Measurements from ENCODE around the gene VPS26A.

The VPS26A gene

DNA sequence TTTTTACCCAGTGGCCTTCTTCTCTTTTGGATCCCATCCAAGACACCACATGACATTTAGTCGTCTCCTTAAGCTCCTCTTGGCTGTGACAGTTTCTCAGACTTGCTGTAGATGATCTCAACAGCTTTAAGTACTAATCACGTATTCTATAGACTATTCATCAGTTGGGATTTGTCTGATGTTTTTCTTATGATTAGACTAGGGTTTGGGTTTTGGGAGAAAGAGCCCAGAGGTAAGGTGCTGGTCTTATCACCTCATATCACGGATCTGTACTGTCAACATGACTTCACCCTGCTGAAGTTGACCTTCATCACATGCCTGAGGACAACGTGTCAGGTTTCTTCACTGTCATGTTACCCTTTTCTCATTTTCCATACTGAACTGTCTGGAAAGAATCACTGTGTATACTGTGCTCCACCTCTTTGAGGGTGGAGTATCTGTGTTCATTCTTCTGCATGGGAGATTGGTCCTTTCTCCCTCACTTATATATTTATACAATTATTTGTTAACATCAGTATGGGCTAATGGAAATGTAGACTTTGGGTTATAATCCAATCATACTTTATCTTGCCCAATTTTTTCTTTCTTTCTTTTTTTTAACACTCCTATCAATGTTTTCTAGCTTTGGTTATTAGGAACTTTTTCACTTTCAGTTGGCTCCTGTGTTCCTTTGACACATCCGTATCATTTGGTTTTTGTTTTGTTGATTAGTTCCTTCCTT is 89.8 kb downstream of the VPS26A start:
- peaks cover 4% of the 10 kb centered on the region for H3K36me3 ChIP-seq (ENCODE audit: control insufficient read depth, low read depth, low read length)
- H3K27me3 ChIP-seq (ENCODE audit: control insufficient read depth, insufficient read depth, low read length), result no peaks in the 10 kb centered on the region
- no peak overlapping the region for H3K4me3 ChIP-seq (ENCODE audit: low read length)
- no peak overlapping the region for H3K27ac ChIP-seq (ENCODE audit: low read length)
- H3K4me1 ChIP-seq (ENCODE audit: control insufficient read depth, low read depth, low read length), result no peaks in the 10 kb centered on the region
- H3K9me3 ChIP-seq (ENCODE audit: control insufficient read depth, low read depth, low read length), result no peaks in the 10 kb centered on the region
- no peak overlapping the region for H3K9ac ChIP-seq (ENCODE audit: low read length)

DNA sequence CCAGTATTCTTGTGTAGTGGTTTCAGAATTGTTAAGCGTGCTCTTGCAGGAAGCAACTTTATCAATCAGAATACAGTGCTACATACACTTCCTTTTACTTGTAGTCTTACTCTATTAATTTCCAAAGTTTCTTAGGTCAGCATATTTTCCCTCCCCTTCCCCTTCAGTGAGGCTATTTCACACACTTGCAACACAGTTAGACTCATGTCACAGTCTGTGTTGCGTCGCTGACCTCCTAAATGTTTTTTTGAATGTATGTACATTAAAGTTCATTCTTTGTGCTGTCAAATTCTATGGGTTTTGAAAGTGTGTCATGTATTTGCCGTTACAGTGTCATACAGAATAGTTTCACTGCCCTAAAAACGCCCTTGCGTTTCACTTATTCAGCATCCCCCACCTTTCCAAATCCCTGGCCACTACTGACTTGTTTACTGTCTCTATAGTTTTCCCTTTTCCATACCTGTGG is 90.7 kb downstream of the VPS26A start:
- Histone ChIP-seq H3K9me3 (ENCODE audit: control insufficient read depth, low read depth, low read length) (no peaks in the 10 kb centered on the region), H3K27me3 (ENCODE audit: control insufficient read depth, insufficient read depth, low read length) (no peaks in the 10 kb centered on the region), H3K9ac (ENCODE audit: low read length) (no peak overlapping the region), H3K27ac (ENCODE audit: low read length) (no peak overlapping the region), H3K4me1 (ENCODE audit: control insufficient read depth, low read depth, low read length) (no peaks in the 10 kb centered on the region), H3K36me3 (ENCODE audit: control insufficient read depth, low read depth, low read length) (no peaks in the 10 kb centered on the region), H3K4me3 (ENCODE audit: low read length) (no peak overlapping the region)

DNA sequence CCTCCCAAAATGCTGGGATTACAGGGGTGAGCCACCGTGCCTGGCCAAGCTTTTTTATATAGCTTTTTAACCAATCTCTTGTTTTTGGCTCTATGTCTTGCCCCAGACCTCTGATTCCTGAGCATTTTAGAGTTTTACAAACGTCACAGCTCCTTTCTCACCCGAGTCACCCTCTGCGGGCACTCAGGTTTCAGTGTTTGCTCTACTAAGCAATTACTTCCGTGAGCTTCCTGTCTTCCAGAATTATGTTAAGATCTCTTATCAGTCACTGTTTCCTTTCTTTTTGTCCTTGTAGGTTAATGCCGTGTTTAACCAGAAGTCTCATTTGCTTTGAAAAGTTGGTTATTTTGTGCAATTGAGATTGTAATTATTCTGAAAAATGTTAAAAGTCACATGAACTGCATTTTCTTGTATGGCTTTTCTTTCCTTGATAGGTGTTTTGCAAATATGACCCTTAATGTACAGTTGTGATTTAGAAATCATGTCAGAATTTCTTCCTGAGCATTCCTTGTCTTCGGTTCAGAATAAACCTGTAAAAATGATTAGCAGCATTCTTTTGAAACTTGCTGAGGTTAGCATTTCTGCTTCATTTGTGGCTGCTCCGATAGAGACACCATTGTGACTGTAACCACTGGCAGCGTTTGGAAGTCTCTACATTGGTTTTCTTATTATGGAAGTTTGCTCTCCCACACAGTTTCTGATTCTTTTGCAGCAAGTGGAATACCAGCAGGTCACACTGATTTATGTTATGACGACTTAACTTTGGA is 91.6 kb downstream of the VPS26A start:
- no peak overlapping the region for H3K27ac ChIP-seq (ENCODE audit: low read length)
- H3K9ac ChIP-seq (ENCODE audit: low read length), result no peak overlapping the region

DNA sequence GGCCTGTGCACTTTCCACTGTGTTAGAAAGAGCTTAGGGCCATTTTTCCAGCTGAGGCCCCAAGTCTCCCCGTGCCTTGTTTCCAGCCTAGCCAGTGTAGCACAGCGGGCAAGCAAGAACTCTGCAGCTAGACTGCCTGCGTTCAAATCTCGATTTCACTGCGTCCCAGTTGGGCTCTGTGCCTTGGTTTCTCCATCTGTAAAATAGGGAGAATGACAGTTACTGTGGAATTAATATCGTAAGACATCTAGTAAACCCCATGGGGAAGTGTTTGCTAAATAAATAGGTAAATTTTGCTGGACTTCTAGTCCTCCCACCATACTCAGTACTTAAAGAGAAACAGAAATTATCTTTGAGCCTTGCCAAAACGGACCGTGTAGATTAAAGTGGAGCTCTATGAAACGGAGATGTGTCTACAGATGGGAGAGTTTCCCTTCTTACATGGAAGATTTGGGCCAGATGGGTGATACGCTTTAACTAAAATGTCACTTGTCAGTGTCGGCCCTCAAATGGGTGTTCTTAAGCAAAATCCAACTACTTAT is 92.7 kb downstream of the VPS26A start:
- no peaks in the 10 kb centered on the region for H3K27me3 ChIP-seq (ENCODE audit: control insufficient read depth, insufficient read depth, low read length)
- no peak overlapping the region for H3K9ac ChIP-seq (ENCODE audit: low read length)
- H3K4me1 ChIP-seq (ENCODE audit: control insufficient read depth, low read depth, low read length), result no peaks in the 10 kb centered on the region
- H3K36me3 ChIP-seq (ENCODE audit: control insufficient read depth, low read depth, low read length), result no peaks in the 10 kb centered on the region
- no peak overlapping the region for H3K27ac ChIP-seq (ENCODE audit: low read length)
- no peaks in the 10 kb centered on the region for H3K9me3 ChIP-seq (ENCODE audit: control insufficient read depth, low read depth, low read length)
- no peak overlapping the region for H3K4me3 ChIP-seq (ENCODE audit: low read length)

More for the DNA sequence above, 91.6 kb downstream of the VPS26A start:
- Histone ChIP-seq H3K4me3 (ENCODE audit: low read length) (no peak overlapping the region), H3K4me1 (ENCODE audit: control insufficient read depth, low read depth, low read length) (no peaks in the 10 kb centered on the region), H3K27me3 (ENCODE audit: control insufficient read depth, insufficient read depth, low read length) (no peaks in the 10 kb centered on the region), H3K9me3 (ENCODE audit: control insufficient read depth, low read depth, low read length) (no peaks in the 10 kb centered on the region), H3K36me3 (ENCODE audit: control insufficient read depth, low read depth, low read length) (no peaks in the 10 kb centered on the region)

GRCh38 chr10:69217119-69217754 is 93.3 kb downstream of the VPS26A start:
- no peak overlapping the region for H3K4me3 ChIP-seq (ENCODE audit: low read length)
- peaks cover under 1% of the 10 kb centered on the region for H3K4me1 ChIP-seq (ENCODE audit: control insufficient read depth, low read depth, low read length)
- no peak overlapping the region for H3K9ac ChIP-seq (ENCODE audit: low read length)
- H3K27ac ChIP-seq (ENCODE audit: low read length), result no peak overlapping the region
- no peaks in the 10 kb centered on the region for H3K9me3 ChIP-seq (ENCODE audit: control insufficient read depth, low read depth, low read length)
- H3K36me3 ChIP-seq (ENCODE audit: control insufficient read depth, low read depth, low read length), result no peaks in the 10 kb centered on the region
- H3K27me3 ChIP-seq (ENCODE audit: control insufficient read depth, insufficient read depth, low read length), result no peaks in the 10 kb centered on the region

GRCh38 chr10:69218831-69219230 is 94.9 kb downstream of the VPS26A start:
- Histone ChIP-seq H3K9me3 (ENCODE audit: control insufficient read depth, low read depth, low read length) (no peaks in the 10 kb centered on the region), H3K27ac (ENCODE audit: low read length) (no peak overlapping the region), H3K9ac (ENCODE audit: low read length) (no peak overlapping the region), H3K4me1 (ENCODE audit: control insufficient read depth, low read depth, low read length) (peaks cover 5% of the 10 kb centered on the region), H3K4me3 (ENCODE audit: low read length) (no peak overlapping the region), H3K36me3 (ENCODE audit: control insufficient read depth, low read depth, low read length) (no peaks in the 10 kb centered on the region), H3K27me3 (ENCODE audit: control insufficient read depth, insufficient read depth, low read length) (no peaks in the 10 kb centered on the region)

GRCh38 chr10:69220041-69220451 is 96.1 kb downstream of the VPS26A start, which contains the start of gene HKDC1:
Gene HKDC1 (plus strand): TSS chr10:69220332. CDS start chr10:69220436, 104 bp downstream.
- Histone ChIP-seq H3K27me3 (ENCODE audit: control insufficient read depth, insufficient read depth, low read length) (no peaks in the 10 kb centered on the region), H3K4me3 (ENCODE audit: low read length) (no peak within 1 kb of the TSS)

DNA sequence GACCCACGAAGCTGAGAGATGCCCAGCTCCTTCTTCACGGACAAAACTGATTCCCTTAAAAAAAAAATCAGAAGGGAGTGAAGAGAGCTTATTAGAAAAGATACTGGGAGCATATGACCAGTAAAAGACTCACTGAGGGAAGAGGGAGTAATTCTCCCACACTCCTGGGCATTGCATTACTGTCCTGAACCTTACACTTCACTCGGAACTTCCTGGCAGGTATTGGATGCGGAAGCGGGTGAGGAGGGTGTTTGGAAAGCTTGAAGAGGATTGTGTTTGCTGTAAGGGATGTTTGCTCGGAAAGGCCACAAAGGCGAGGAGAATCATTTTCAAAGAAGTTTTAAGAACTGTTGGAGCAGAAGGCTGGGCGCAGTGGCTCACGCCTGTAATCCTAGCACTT is 96.5 kb downstream of the VPS26A start:
- H3K9ac ChIP-seq (ENCODE audit: low read length), result no peak overlapping the region
- H3K36me3 ChIP-seq (ENCODE audit: control insufficient read depth, low read depth, low read length), result no peaks in the 10 kb centered on the region
- H3K4me3 ChIP-seq (ENCODE audit: low read length), result no peak overlapping the region
- no peak overlapping the region for H3K27ac ChIP-seq (ENCODE audit: low read length)
- no peaks in the 10 kb centered on the region for H3K27me3 ChIP-seq (ENCODE audit: control insufficient read depth, insufficient read depth, low read length)
- no peaks in the 10 kb centered on the region for H3K9me3 ChIP-seq (ENCODE audit: control insufficient read depth, low read depth, low read length)
- H3K4me1 ChIP-seq (ENCODE audit: control insufficient read depth, low read depth, low read length), result peaks cover 5% of the 10 kb centered on the region

More at GRCh38 chr10:69220041-69220451, 96.1 kb downstream of the VPS26A start, which contains the start of gene HKDC1:
- H3K4me1 ChIP-seq (ENCODE audit: control insufficient read depth, low read depth, low read length), result peaks cover 5% of the 10 kb centered on the region
- no peak within 1 kb of the TSS for H3K27ac ChIP-seq (ENCODE audit: low read length)
- no peaks in the 10 kb centered on the region for H3K36me3 ChIP-seq (ENCODE audit: control insufficient read depth, low read depth, low read length)
- no peak within 1 kb of the TSS for H3K9ac ChIP-seq (ENCODE audit: low read length)
- no peaks in the 10 kb centered on the region for H3K9me3 ChIP-seq (ENCODE audit: control insufficient read depth, low read depth, low read length)
